Measurements from ENCODE around the gene BIRC6.
"Not testable (repeated sequence)": the region's sequence is repeated elsewhere in the genome, so short reads cannot be mapped to it uniquely, and the experiment has no call there.

The BIRC6 gene

DNA sequence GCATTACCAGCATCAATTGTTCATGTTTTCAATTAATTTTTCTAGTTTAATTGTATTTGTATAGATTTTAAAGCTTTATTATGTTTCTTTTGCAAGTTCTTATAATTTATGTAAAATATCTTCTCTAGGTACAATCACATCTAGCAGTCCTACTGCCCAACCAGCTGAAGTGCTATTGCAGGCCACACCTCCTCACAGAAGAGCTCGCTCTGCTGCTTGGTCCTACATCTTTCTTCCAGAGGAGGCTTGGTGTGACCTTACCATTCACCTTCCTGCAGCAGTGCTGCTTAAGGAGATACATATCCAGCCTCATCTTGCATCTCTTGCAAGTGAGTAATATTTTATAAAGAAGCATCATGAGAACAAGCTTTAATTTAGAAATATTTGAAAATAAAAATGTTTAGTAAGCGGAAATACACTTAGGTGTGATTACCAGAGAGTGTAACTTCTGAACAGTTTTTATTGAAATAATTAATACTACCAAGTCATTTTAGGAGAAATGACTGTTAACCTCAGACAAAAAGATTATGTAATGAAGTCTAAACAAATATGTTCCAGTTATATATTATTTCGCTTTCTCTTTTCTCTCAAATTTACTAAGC, 148.2 kb downstream of the BIRC6 start:
- DNase-seq (ENCODE audit: low spot score): no peak

DNA sequence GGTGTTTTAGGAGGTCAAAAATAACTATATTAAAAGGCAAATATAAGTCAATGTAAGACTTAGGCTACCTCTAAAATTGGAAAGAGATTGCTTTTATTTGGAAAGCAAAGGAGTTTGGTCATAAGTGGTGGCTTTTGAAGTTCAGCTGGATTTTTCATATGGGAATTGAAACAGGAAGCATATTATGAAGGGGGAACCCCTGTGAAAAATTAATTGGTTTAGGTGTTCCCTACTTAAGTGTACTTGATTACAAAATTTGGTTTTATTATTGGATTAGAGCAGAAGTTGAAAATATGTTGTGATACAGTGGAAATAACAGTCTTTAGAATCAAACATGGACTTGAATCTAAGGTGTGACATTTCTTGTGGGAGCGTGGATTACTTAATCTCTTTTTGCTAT, 149.6 kb downstream of the BIRC6 start:
- no peak for DNase-seq (ENCODE audit: low spot score)

DNA sequence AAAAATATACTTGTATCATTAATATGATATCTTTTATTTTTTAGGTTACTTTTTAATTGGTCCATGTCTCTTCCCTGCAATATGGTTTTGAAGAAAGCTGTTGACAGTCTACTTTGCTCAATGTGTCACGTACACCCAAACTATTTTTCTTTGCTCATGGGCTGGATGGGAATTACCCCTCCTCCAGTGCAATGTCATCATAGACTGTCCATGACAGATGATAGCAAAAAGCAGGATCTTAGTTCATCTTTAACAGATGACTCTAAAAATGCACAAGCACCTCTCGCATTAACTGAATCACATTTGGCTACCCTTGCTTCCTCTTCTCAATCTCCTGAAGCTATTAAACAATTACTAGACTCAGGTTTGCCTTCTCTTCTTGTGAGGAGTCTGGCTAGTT, 158.1 kb downstream of the BIRC6 start:
- no peak for DNase-seq (ENCODE audit: low spot score)

DNA sequence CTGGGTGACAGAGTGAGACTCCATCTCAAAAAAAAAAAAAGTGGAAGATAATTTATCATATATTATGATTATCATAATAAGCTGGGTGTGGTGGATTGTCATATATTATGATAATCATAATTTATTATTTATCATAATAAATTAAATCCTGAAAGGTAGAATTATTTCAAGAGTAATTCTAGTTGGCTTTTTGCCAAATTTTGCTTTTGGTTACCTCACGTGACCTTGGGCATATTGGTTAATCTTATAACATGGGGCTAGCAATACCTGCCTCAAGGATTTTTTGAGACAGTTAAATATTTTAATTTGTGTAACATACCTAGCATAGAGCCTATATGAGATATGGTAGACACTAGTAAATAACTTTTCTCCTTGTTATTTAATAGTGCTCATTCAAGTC, 159.7 kb downstream of the BIRC6 start:
- DNase-seq (ENCODE audit: low spot score): no peak

DNA sequence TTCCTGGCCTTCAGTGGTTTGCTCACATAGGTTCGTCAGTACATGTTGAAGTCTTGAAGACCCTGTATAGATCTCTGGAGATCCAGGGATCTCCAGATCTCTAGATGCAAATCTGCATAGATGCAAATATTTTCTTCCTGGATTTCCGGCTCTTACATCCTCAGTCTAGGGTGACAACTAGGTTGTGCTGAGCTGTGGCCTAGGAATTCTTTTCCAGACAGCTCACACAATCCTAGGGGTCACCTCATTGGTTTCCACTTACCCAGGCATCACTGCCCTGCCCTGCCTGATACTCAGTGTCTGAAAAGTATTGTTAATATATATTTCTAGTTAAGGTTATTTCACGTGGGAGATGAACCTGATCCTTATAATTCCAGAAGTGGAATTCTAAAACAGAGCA, 165.9 kb downstream of the BIRC6 start:
- DNase-seq (ENCODE audit: low spot score): peak; percentile 6

DNA sequence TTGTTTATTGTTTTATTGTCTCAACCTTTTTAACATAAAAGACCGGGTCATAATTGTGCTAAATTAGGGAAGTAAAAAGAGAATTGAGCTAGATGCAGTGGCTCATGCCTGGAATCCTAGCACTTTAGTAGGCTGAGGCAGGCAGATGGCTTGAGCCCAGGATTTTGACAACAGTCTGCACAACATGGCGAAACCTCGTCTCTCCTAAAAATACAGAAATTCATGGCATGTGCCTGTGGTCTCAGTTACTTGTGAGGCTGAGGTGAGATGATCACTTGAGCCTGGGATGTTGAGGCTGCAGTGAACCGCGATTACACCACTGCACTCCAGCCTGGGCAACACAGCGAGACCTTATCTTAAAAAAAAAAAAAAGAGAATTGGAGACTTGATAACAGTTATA, 166.9 kb downstream of the BIRC6 start:
- no peak for DNase-seq (ENCODE audit: low spot score)

DNA sequence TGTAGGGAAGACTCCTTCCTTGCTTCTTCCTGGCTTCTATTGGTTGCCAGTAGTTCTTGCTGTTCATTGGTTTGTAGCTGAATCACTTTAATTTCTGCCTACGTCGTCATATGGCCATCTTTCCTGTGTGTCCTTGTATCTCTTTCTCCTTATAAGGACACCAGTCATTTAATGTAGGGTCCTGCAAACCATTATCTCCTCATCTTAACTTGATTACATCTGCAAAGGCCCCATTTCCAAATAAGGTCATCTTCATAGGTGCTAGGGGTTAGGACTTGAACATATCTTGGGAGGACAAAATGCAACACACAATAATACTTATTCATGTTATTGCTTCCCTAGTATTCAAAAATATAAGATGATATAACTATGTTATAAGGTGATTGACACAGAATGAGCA, 175.5 kb downstream of the BIRC6 start:
- DNase-seq (ENCODE audit: low spot score): no peak

DNA sequence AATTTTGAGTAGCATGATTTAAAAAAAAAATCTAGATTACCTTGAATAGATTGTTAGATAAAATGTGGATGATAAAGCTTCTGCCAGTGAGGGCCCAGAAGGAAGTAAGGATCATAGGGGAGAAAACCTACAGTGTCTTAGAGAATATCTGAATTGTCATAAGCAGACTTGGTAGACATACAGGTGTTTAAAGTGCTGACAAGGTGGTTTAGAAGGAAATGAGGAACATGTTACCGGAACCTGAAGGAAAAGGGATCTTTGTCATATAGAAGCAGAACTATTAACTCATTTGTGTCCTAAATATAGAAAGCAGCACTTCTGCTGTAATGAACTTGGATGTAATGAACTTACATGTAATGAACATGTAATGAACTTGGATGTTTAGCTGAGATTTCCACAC, 176.1 kb downstream of the BIRC6 start:
- DNase-seq (ENCODE audit: low spot score): no peak

DNA sequence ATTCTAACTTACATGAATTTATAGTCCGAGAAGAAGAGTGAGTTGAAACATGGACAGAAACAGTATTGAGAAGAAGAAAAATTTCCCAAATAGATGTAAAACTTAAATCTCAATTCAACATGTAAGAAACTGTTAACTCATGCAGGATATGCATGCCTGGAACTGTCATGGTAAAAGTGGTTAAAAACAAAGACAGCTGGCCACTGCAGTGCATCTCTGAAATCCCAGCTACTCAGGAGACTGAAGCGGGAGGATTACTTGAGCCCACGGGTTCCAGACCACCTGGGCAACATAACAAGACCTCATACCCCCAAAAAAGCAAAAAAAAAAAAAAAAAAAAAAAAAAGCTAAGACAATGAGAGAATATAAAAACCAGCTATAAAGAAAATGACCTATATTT, 178.0 kb downstream of the BIRC6 start:
- no peak for DNase-seq (ENCODE audit: low spot score)

DNA sequence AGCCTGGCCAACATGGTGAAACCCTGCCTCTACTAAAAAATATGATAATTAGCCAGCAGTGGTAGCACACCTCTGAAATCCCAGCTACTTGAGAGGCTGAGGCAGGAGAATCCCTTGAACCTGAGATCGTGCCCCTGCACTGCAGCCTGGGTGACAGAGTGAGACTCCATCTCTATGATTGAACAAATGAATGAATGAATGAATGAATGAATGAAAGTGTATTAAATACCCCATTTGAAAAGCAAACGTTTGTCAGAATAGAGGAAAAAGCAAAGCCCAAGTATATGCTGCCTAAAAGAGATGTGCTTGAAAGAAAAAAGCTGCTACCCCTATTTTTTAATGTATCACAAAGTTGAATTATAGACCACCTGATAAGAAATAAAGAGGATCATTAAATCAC, 181.9 kb downstream of the BIRC6 start:
- no peak for DNase-seq (ENCODE audit: low spot score)

DNA sequence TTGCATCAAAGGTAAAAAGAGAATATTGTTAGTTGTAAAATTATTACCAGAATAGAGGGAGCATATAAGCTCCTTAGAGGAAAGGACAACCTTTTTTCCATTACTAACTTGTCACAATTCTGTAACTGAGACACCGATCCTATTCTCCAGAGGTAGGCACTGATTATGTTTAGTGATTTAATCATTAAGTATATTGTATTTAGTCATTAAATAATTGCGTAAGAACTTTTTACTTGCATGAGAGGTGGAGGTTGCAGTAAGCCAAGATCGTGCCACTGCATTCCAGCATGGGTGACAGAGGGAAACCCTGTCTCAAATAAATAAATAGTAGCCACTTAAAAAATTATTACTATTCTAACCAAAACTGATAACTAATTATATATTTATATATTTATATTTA, 195.7 kb downstream of the BIRC6 start:
- DNase-seq (ENCODE audit: low spot score): not testable (repeated sequence)

DNA sequence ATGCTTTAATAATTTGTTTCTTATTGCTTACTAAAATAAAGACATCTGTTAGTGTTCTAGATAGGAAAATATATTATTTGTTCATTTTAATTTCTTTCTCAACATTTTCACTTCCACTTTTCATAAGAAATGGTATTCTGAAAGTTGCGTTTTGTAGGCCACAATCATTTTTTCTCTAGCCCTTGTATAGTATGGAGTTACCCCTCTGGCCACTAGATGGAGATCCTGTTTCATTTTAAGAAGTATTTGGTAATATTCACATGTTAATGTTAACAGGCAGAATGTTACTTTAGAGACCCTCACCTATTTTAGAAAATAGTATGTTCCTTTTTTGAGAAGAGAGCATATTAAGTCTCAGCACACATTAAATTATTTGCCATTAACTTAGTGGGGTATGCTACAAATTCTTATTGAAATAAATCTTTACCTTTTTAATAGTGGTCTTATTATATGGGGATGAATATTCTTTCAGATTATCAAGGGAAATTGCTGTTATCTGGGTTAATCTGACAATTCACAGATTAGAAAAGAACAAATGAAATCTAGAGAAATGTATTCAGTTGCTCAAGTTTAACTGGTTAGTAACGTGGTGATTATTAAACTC, 197.1 kb downstream of the BIRC6 start:
- peak; percentile 55 for DNase-seq (ENCODE audit: low spot score)

DNA sequence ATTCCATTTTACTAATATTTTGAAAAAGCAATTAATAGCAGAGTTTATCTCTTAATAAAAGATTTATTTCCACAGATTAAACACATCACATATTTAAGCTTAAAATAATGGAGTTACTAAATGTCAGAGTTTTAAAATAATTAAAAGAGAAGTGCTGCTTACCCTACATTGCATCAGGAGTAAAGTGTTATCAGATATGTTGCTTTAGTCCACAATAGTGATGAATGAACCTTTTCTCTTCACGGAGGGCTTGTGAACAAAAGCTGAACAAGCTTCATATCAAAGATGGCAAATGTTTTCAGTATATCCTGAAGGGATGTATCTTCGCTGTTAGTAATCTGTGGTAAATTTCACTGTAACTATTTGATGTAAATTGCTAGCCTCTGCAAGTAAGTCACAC, 201.7 kb downstream of the BIRC6 start:
- no peak for DNase-seq (ENCODE audit: low spot score)

DNA sequence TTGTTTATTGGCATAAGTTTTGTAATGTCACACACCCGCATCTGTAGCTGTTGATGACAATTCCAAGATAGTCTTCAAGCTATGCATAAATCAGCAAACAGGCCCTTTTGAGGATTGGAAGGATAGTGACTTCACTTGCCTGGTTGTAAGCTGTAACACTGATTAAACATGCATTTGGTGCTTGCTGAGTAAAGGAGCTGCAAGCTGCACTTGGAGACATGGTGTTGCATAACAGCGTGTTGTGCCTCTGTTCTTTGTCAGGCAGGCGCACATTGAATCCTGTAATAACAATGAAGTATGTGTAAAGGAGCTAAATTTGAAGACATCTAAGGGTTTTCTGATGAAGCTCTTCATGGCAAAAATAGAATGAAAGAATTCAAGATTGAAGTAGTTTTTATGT, 202.3 kb downstream of the BIRC6 start:
- DNase-seq (ENCODE audit: low spot score): no peak

DNA sequence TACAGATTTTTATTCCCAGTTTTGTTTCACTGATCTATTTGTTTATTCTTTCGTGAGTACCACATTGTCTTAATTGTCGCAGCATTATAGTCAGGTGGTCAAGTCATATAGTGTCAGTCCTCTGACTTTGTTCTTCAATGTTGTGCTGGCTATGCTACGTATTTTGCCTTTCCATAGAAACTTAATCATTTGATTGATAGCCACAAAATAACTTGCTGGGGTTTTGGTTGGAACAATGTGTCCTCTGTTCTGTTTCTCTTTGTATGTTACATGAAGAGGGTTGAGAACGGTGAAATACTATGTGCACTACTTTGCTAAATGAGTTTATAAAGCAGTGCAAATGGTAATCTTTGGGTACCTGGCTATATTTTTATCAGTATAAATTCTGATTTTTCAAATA, 206.1 kb downstream of the BIRC6 start:
- DNase-seq (ENCODE audit: low spot score): no peak

DNA sequence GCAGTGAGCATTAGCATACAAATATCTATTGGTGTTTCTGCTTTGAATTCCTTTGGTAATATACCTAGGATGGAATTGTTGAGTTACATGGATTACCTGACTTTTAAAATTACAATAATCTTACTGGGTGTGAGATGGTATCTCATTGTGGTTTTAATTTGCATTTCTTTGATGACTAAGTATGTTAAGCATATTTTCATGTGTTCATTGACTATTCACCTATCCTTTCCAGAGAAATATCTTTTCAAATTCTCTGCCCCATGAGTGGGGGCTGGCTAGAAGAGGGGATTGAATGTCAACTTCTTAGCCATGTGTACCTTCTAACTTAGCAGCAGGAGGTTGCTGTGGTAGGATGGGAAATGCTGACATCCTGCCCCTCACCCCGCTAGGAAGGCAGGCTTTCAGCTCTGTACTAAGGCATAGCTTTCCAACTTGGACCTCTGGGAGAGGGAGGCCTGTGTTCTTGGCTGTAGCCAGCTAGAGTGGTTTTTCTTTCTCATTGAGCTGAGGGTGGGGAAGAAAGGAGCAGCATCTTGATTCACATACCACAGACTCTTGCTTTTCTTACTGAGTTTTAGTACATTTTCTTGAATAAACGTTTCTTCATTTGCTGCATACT, 207.7 kb downstream of the BIRC6 start:
- no peak for DNase-seq (ENCODE audit: low spot score)

DNA sequence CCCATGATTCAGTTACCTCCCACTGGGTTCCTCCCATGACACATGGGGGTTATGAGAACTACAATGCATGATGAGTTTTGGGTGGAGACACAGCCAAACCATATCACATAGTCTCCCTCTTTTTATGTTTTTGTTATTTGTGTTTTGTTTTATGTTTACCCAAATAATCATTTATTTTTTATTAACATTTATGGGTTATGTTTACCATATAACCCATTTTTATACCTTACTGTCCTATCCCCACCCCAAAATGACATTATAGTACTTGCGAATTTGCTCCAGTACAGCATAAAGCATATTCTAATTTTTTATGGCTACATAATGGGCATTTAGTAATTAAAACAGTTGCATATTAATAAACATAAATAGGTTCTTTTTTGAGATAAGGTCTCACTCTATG, 209.1 kb downstream of the BIRC6 start:
- DNase-seq (ENCODE audit: low spot score): no peak

DNA sequence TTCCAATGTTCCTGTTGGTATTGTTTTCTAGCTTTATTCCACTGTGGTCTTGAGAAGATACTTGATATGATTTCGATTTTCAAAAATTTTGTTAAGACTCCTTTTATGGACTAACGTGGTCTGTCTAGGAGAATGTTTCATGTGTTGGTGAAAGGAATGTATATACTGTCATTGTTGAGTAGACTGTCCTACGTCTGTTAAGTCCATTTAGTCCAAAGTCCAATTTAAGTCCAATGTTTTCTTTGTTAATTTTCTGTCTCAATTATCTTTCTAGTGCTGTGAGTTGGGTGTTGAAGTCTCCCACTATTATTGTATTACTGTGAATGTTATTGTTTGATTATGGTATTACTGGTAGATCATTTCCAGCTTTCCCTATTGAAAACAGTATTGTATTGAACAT, 215.2 kb downstream of the BIRC6 start:
- no peak for DNase-seq (ENCODE audit: low spot score)

DNA sequence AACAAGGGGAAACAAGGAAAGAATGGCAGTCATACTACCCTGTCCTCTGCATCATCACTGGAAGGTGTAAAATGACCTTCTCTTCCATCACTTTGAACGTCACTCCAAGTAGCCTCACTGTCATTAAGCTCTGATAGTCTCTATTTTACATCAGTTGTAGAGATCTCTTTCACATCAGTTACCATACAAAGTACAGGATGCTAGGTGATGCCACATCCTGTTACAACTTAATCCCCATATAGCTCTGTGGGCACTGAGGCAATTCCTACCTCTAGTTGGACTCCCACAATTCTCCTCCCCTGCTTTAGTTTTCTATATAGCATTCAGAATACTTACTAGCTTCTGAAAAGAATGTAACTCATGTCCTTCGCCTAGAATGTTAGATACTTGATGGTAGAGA, 215.9 kb downstream of the BIRC6 start:
- DNase-seq (ENCODE audit: low spot score): no peak

DNA sequence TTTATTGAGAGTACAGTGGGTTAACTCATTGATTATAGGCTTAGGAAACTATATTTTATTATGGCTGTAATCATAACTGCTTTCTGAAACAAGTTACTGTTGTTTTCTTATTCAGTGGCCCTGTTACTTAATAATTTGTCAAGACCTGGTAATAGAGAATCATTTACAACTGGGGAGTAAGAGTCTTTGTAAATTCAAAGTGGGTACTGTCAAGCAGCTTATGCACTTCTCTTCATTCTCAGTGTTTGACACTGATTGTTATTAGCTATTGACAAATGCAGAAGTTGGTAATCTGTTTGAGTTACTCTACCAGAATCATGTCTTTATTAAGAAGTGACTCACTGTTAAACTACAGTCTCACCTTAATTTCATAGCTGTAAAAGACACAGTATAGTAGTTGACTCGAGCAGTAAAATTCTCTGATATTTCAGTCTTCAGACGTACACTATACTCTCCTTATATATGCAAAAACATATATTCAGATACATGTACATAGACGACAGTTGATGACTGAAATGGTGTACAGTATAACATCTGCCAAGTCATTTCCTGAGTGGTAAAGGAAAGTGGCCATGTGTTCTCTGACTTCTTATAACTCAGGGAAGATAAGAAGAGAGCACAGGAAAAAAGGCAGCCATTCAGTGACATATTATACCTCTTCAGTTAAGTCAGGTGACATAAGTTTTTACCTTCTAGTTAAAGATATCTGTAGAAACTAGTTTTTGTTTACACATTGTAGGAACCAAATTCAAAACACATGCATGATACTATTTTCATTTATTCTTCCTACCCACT, 235.0 kb downstream of the BIRC6 start:
- no peak for DNase-seq (ENCODE audit: low spot score)

DNA sequence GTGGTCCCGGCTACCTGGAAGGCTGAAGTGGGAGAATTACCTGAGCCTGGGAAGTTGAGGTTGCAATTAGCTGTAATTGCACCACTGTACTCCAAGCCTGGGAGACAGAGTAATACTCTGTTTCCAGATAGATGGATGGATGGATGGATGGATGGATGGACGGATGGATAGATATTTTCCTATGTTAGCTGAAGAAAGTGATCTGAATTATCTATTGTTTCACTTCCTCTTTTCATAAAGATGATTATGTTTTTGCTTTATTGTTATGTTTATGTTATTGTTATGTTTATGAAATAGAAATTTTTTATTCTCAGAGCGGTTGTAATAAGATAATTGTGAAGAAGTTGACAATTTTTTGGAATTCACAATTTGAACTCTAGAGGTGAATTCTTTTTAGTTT, 237.8 kb downstream of the BIRC6 start:
- no peak for DNase-seq (ENCODE audit: low spot score)

DNA sequence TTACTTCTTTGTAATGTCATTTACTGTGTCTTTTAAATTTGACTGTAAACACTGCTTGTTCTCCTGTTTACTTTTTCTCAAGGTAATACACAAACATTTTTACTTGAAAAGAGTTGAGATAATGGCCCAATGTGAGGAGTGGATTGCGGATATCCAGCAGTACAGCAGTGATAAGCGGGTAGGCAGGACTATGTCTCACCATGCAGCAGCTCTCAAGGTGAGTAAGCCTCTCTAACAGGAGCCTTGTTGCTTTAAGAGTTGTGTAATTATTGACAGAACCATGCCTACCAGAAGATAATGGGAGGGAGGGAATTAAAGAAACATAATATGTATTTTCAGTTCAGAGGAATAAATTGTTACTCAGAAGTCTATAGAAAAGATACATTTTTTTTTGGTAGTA, 254.5 kb downstream of the BIRC6 start:
- DNase-seq (ENCODE audit: low spot score): no peak

DNA sequence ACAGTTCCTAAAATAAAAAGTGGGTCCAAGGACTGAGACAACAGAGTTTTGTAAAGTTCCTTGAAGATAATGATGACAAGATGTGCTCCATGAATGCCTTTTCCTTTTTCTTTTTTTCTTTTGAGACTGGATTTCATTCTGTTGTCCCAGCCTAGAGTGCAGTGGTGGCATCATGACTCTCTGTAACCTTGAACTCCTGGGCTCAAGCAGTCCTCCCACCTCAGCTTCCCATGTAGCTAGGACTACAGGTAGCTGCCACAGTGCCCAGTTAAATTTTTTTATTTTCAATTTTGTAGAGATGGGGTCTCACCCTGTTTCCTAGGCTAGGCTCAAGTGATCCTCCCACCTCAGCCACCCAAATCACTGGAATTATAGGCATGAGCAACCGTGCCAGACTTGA, 254.9 kb downstream of the BIRC6 start:
- no peak for DNase-seq (ENCODE audit: low spot score)
